Measurements from ENCODE around the gene SLC1A3.

The SLC1A3 gene

GRCh38 chr5:36655161-36655560 lies 48.8 kb downstream of the SLC1A3 start:
- no peak for DNase-seq (ENCODE audit: low read depth)

GRCh38 chr5:36656556-36656955 lies 50.1 kb downstream of the SLC1A3 start:
- no peak for DNase-seq (ENCODE audit: low read depth)

- no peak for DNase-seq (ENCODE audit: low read depth)
These were observed 51.2 kb downstream of the SLC1A3 start for GRCh38 chr5:36657563-36657995.

GRCh38 chr5:36658038-36658756 lies 51.8 kb downstream of the SLC1A3 start:
- DNase-seq (ENCODE audit: low read depth): no peak

GRCh38 chr5:36659411-36659810 lies 53.0 kb downstream of the SLC1A3 start:
- no peak for DNase-seq (ENCODE audit: low read depth)

- DNase-seq (ENCODE audit: low read depth): no peak
These were observed 54.1 kb downstream of the SLC1A3 start for GRCh38 chr5:36660397-36661049.

GRCh38 chr5:36661456-36662220 lies 55.2 kb downstream of the SLC1A3 start:
- DNase-seq (ENCODE audit: low read depth): no peak

- DNase-seq (ENCODE audit: low read depth): no peak
These were observed 56.0 kb downstream of the SLC1A3 start for GRCh38 chr5:36662291-36662851.

- no peak for DNase-seq (ENCODE audit: low read depth)
These were observed 58.4 kb downstream of the SLC1A3 start for GRCh38 chr5:36664766-36665165.

GRCh38 chr5:36665628-36666027 lies 59.2 kb downstream of the SLC1A3 start:
- DNase-seq (ENCODE audit: low read depth): no peak

GRCh38 chr5:36666274-36666673 lies 59.9 kb downstream of the SLC1A3 start:
- DNase-seq (ENCODE audit: low read depth): no peak

GRCh38 chr5:36666986-36667385 lies 60.6 kb downstream of the SLC1A3 start:
- no peak for DNase-seq (ENCODE audit: low read depth)

GRCh38 chr5:36667824-36668223 lies 61.4 kb downstream of the SLC1A3 start:
- no peak for DNase-seq (ENCODE audit: low read depth)

GRCh38 chr5:36669015-36669651 lies 62.7 kb downstream of the SLC1A3 start:
- no peak for DNase-seq (ENCODE audit: low read depth)

GRCh38 chr5:36670548-36670947 lies 64.1 kb downstream of the SLC1A3 start:
- no peak for DNase-seq (ENCODE audit: low read depth)

GRCh38 chr5:36675282-36675681 lies 68.9 kb downstream of the SLC1A3 start:
- DNase-seq (ENCODE audit: low read depth): no peak

GRCh38 chr5:36679221-36679989 lies 73.0 kb downstream of the SLC1A3 start:
- no peak for DNase-seq (ENCODE audit: low read depth)

GRCh38 chr5:36680066-36680465 lies 73.7 kb downstream of the SLC1A3 start:
- no peak for DNase-seq (ENCODE audit: low read depth)

GRCh38 chr5:36681711-36682110 lies 75.3 kb downstream of the SLC1A3 start:
- no peak for DNase-seq (ENCODE audit: low read depth)

GRCh38 chr5:36682499-36682898 lies 76.1 kb downstream of the SLC1A3 start:
- DNase-seq (ENCODE audit: low read depth): no peak

- no peak for DNase-seq (ENCODE audit: low read depth)
These were observed 77.5 kb downstream of the SLC1A3 start for GRCh38 chr5:36683821-36684434.
